ENCODE measurements around the gene MACC1.
A peak's percentile ranks its signal among the peaks of the same experiment; 100 is the strongest.

The MACC1 gene

DNA sequence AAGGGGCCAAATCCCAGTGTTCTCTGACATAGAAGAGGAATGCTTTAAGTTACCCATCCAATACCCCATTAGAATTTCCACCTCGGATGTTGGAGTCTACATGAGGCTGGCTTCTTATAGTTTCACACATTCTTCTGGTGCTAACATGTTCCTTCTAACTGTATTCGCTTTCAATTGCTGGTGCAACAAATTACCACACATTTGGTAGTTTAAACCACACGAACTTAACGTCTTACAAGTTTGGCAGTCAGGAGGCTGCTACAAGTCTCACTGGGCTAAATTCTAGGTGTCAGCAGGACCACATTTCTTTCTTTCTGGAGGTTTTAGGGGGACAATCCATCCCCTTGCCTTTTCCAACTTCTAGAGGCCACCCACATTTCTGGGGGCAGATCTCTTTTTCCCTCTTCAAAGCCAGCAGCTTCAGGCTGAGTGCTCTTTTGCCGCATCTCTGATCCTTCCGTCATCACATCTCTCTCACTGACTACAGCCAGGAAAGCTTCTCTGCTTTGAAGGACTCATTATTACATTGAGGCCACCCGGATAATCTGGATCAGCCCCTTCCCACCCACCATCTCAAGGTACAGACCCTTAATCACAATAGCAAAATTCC is 5.1 kb upstream of the MACC1 start:
- TF ChIP-seq, protein P1, sequence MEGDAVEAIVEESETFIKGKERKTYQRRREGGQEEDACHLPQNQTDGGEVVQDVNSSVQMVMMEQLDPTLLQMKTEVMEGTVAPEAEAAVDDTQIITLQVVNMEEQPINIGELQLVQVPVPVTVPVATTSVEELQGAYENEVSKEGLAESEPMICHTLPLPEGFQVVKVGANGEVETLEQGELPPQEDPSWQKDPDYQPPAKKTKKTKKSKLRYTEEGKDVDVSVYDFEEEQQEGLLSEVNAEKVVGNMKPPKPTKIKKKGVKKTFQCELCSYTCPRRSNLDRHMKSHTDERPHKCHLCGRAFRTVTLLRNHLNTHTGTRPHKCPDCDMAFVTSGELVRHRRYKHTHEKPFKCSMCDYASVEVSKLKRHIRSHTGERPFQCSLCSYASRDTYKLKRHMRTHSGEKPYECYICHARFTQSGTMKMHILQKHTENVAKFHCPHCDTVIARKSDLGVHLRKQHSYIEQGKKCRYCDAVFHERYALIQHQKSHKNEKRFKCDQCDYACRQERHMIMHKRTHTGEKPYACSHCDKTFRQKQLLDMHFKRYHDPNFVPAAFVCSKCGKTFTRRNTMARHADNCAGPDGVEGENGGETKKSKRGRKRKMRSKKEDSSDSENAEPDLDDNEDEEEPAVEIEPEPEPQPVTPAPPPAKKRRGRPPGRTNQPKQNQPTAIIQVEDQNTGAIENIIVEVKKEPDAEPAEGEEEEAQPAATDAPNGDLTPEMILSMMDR (IDR thresholded peaks at IDR 0.05; ENCODE audit: poor library complexity, severe bottlenecking), result no peak
- DNase-seq (ENCODE audit: low spot score) (no peak), ATAC-seq (ENCODE audit: low read depth) (no peak)
- Histone ChIP-seq H3K27ac (ENCODE audit: poor library complexity, severe bottlenecking) (no peak overlapping the region), H3K4me3 (ENCODE audit: severe bottlenecking) (no peak overlapping the region), H3K27me3 (ENCODE audit: insufficient read depth, poor library complexity, severe bottlenecking) (no peaks in the 10 kb centered on the region), H3K36me3 (ENCODE audit: low read depth) (no peaks in the 10 kb centered on the region), H3K4me1 (ENCODE audit: insufficient read depth, poor library complexity, severe bottlenecking) (peaks cover 32% of the 10 kb centered on the region), H3K9me3 (ENCODE audit: severe bottlenecking) (no peaks in the 10 kb centered on the region)

DNA sequence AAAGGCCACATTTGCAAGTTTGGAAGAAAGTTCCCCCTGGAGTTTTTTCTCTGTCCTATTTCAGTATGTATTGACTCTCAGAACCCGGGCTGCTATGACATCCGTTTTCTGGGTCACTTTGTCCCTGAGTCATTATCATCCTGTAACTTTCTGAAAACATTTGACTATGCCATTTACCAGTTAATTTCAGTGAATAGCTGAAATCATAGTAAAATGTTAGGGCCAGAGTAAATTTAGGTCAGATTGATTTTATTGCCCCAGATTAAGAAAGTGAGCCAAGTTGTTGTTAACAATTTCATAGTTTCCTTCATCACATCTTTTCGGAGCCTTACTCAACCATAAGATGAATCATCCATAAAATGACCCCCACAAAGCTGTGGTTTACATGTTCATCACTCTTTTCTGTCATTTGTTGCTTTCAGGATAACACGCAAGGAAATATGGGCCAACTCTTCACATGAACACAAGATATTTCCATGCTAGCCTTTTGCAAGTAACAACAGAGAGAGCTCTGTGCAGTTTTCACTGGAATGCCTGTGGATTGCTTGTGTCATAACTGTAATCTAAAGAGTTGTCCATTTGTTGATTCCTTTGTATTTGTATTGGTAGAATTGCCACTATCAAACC is 3.9 kb upstream of the MACC1 start:
- H3K4me3 ChIP-seq (ENCODE audit: severe bottlenecking), result no peak overlapping the region

DNA sequence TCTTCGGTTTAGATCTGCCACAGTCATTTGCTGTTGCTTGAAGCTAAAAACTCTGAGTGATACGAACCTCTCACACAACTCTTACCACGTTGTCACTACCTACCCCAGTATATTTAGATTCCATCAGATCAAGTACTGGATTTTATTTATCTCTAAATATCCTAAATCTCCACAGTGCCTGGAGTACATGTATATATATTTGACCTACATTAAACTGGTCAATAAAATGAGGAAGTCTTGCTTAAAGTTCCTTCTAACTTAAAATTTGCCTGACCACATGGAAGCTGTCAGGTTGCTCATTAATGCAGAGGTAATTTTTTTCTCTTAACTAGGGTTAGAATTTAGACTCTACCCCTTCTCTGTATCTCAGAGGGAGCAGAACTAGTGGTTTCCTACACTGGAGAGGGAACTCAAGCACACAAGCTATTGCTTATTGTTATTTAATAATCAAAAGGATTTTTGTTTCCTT is 3.1 kb upstream of the MACC1 start:
- DNase-seq (ENCODE audit: low spot score) (no peak), ATAC-seq (ENCODE audit: low read depth) (no peak)
- Histone ChIP-seq H3K4me3 (ENCODE audit: severe bottlenecking) (no peak overlapping the region), H3K4me1 (ENCODE audit: insufficient read depth, poor library complexity, severe bottlenecking) (peaks cover 48% of the 10 kb centered on the region), H3K36me3 (ENCODE audit: low read depth) (no peaks in the 10 kb centered on the region), H3K27ac (ENCODE audit: poor library complexity, severe bottlenecking) (no peak overlapping the region), H3K27me3 (ENCODE audit: insufficient read depth, poor library complexity, severe bottlenecking) (no peaks in the 10 kb centered on the region), H3K9me3 (ENCODE audit: severe bottlenecking) (no peaks in the 10 kb centered on the region)
- TF ChIP-seq, protein P1 (IDR thresholded peaks at IDR 0.05; ENCODE audit: poor library complexity, severe bottlenecking), result no peak

More for the DNA sequence above, 3.9 kb upstream of the MACC1 start:
- no peaks in the 10 kb centered on the region for H3K9me3 ChIP-seq (ENCODE audit: severe bottlenecking)
- ATAC-seq (ENCODE audit: low read depth), result no peak
- DNase-seq (ENCODE audit: low spot score), result no peak
- peaks cover 41% of the 10 kb centered on the region for H3K4me1 ChIP-seq (ENCODE audit: insufficient read depth, poor library complexity, severe bottlenecking)
- no peak overlapping the region for H3K27ac ChIP-seq (ENCODE audit: poor library complexity, severe bottlenecking)
- TF ChIP-seq, protein P1 (IDR thresholded peaks at IDR 0.05; ENCODE audit: poor library complexity, severe bottlenecking), result no peak
- H3K36me3 ChIP-seq (ENCODE audit: low read depth), result no peaks in the 10 kb centered on the region
- no peaks in the 10 kb centered on the region for H3K27me3 ChIP-seq (ENCODE audit: insufficient read depth, poor library complexity, severe bottlenecking)

DNA sequence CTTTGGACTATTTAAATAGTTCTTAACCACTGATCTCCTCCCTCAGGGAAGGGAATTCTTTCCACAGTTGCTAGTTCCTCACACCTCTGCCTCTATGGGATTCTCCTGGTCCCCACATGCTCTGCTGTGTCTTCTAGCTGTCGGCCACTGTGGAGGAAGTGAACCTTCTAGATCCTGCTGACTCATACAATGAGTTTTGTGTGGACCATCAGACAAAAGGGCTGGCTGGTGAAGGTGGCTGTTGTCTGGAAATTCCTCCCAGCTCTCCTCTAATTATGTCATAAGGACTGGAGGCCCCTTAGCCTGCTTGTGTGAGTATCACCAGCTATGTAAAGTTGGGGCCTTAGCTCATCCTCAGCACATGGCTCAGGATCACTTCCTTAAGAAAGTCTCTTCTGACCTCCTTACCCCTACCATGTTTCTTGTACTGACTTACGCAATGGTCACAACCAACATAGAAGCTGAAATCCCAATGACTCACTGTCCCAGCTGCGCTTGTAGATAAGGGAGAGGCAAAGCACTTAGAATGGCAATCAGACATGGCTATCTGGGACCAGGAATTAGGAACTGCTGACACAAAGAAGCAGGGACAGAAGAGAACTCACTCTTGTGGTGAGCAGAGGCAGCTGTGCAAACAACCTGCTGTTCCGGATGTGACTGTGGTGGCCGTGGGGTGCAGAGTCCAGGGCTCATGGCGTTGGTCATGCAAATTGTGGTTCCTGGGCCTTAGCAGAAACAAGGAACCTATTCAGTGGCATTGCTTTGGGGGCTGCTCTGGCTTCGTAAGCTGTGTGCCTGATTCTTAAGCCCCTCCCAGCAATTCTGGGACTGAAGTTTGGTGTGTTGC is 2.5 kb upstream of the MACC1 start:
- Histone ChIP-seq H3K9me3 (ENCODE audit: severe bottlenecking) (no peaks in the 10 kb centered on the region), H3K27me3 (ENCODE audit: insufficient read depth, poor library complexity, severe bottlenecking) (no peaks in the 10 kb centered on the region), H3K27ac (ENCODE audit: poor library complexity, severe bottlenecking) (peak overlapping the region; percentile 4), H3K4me1 (ENCODE audit: insufficient read depth, poor library complexity, severe bottlenecking) (peaks cover 49% of the 10 kb centered on the region), H3K36me3 (ENCODE audit: low read depth) (no peaks in the 10 kb centered on the region), H3K4me3 (ENCODE audit: severe bottlenecking) (no peak overlapping the region)
- no peak for DNase-seq (ENCODE audit: low spot score)
- peak; percentile 20; the same call in 1 of the 3 replicates for ATAC-seq (ENCODE audit: low read depth)
- TF ChIP-seq, protein P1 (IDR thresholded peaks at IDR 0.05; ENCODE audit: poor library complexity, severe bottlenecking), result no peak

All from RWPE2 (cell line).